Effector CD4-positive, alpha-beta T cell (primary cell): Measurements from ENCODE around the gene CTXN3.
"Not testable (repeated sequence)": the region's sequence is repeated elsewhere in the genome, so short reads cannot be mapped to it uniquely, and the experiment has no call there.

Experiments used
- DNase-seq: peaks from one replicate; pipeline ENCODE4 v3.0.0-alpha.2; 2020

The CTXN3 gene

GRCh38 chr5:127652952-127653611 is 4.2 kb downstream of the CTXN3 start:
- no peak for DNase-seq

GRCh38 chr5:127656825-127657224 is 7.9 kb downstream of the CTXN3 start:
- DNase-seq, result no peak

DNA sequence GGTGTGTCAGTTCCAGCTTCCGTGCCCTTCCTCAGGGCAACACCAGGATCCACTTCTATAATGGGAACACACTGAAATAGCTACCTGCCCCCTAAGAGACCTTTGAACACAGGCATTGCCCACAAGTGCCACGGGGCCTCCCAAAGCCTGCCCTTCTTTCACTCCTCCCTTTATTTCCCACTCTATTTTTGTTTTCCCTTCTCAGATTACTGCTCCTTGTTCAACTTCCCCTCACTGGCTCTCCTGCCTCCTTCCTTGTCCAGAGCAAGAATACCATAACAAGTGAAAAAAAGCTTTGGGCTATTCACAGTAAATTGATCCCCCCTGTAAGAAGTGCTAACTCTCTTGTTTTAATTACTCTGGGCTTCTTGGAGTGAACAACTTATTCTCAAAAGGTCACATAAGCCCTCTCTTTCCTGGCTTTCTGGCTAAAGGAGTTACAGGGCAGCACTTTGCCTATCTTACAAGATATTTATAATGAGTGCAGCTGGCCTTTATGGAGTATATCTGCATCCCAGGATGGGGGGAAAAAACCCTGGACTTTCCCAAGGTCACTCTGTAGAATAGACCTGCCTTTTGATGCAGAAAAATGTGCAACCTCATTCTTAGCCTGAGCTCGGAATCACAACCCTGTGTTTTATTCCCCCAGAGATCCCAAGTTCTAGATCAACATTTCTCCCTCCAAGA is 11.3 kb downstream of the CTXN3 start:
- DNase-seq, result no peak

GRCh38 chr5:127664093-127664492 is 15.2 kb downstream of the CTXN3 start:
- no peak for DNase-seq

- no peak for DNase-seq
Measured at GRCh38 chr5:127665641-127666040, 16.8 kb downstream of the CTXN3 start.

DNA sequence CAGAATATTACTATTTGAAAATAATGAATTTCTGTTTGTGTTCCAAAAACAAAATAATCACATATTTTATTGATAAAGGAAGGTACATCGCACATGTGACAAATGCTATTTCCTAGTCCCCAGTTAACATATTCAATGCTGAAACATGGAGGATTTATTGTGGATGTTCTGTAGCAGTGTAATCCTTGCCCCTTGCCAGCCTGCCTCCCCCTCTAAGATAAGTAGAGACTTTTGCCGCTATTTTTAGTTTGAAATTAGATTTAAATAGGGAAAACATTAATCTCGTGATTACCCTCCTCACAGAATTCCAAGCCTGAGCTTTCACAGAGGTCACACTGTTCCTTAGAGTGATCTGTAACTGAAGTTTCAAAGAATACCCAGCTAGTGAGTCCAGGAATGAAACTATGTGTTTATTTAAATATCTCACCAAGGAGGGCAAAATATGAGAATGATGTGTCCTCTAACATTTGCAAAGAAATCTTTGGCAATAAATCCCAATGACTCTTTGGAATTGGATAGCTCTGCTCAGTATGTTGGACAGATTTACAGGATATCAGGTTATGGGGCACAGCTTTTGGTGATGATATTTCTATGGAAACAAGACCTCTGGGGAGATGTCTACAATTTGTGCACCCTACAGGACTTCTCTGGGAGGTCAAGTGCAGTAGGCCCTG is 17.3 kb downstream of the CTXN3 start:
- no peak for DNase-seq

DNA sequence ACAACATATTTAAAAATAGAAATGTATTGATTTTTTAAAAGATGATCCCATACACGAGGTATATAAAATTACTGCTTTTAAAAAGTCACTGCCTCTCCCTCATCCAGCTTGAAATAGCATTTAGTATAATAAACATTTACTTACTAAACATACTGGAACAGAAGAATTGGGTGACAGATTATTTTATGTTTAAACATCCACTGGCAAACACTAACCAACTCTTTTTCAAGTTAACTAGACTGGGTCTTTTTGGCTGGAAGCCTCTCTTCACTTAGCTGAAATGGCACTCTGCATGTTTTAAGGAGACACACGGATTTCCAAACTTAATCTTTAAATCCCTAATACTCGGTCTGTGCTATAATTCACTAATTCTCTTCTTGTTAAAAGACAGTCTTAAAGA is 19.0 kb downstream of the CTXN3 start:
- DNase-seq, result no peak

- no peak for DNase-seq
Measured at GRCh38 chr5:127671218-127671617, 22.3 kb downstream of the CTXN3 start.

GRCh38 chr5:127673117-127673800 is 24.4 kb downstream of the CTXN3 start:
- DNase-seq, result no peak

DNA sequence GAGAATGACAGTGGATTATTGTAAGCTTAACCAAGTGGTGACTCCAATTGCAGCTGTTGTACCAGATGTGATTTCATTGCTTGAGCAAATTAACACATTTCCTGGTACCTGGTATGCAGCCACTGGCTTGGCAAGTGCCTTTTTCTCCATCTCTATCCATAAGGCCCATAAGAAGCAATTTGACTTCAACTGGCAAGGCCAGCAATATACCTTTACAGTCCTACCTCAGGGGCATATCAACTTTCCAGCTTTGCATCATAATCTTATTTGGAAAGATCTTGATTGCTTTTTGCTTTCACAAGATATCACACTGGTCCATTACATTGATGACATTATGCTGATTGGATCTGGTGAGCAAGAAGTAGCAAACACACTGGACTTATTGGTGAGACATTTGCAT is 28.1 kb downstream of the CTXN3 start:
- DNase-seq, result not testable (repeated sequence)

DNA sequence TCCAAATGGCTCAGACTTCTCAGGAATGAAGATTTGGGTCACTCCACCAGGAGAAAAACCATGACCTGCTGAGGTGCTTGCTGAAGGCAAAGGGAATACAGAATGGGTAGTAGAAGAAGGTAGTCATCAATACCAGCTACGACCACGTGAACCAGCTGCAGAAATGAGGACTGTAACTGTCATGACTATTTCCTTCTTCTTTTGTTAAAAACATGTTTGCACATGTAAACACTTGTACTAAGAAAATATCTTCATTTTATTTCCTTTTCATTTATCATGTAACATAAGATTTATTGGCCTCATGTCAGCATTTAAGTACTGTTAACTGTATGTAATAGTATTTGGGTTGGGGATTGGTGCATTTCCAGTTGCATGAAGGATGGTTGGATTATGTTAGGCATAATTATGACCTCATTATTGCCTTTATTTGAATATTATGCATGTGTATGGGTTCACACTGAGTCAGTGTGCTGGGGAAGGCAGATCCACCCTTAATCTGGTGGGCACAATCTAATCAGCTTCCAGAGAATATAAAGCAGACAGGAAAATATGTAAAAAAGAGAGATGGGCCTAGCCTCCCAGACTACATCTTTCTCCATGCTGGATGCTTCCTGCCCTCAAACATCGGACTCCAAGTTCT is 30.9 kb downstream of the CTXN3 start:
- not testable (repeated sequence) for DNase-seq

DNA sequence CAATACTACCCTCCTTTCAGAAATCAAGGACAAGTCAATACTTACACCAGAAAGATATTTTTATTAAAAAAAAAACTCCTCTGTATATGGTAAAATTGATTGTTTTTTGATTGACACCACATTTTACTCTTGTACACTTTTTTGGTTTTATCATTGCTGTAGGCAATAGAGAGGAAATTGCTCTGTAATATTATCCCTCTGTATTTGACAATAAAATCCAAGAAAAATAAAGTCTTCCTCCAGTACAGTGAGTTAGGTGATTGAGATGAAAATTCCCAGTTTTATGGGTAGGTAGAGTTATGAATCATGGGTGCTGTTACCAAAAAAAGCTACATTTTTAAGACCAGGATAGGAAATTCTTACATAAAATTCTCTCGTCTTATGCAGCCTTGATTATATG is 31.7 kb downstream of the CTXN3 start:
- DNase-seq, result no peak

GRCh38 chr5:127683008-127683407 is 34.1 kb downstream of the CTXN3 start:
- DNase-seq, result no peak

- DNase-seq, result no peak
Measured at GRCh38 chr5:127684726-127685467, 36.0 kb downstream of the CTXN3 start.

DNA sequence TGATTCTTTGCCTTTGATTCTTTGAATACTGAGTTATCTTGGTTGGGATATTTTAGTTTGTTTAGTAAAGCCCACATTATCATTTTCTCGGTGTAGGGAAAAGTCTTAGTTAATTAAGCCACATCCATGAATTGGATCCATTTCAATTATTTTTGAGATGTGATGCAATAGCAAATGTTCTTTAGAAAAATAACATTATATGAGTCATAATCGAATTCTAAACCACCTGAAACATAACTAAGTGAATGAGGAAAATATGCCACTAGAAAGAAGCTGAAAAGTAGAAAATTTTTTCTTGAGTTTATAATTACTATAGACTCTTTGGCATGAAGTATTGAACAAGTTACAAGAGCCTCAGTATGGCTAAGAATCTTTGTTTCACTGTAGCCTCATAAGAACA is 36.8 kb downstream of the CTXN3 start:
- no peak for DNase-seq

- no peak for DNase-seq
Measured at GRCh38 chr5:127686424-127686823, 37.5 kb downstream of the CTXN3 start.

- no peak for DNase-seq
Measured at GRCh38 chr5:127694518-127695171, 45.8 kb downstream of the CTXN3 start.

GRCh38 chr5:127695346-127695745 is 46.5 kb downstream of the CTXN3 start:
- no peak for DNase-seq

- no peak for DNase-seq
Measured at GRCh38 chr5:127696683-127697082, 47.8 kb downstream of the CTXN3 start.

- DNase-seq, result no peak
Measured at GRCh38 chr5:127697894-127698600, 49.2 kb downstream of the CTXN3 start.

DNA sequence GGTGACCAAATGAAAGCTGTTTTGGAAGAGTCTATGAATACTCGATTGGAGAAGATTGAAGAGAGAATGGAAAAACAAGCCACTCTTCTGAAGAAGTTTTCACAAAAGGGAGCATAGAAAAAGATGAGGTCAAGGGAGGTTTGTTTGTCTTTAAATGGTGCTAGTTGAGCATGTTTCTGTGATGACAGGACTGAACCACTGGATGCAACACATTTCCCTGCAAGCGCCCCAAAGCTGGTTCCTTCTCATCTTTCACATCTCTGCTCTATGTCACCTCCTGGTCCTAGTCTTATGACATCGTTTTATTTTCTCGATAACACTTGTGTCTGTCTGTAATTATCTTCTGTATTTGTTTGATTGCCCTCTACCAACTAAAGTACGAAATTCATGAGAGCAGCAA is 50.5 kb downstream of the CTXN3 start:
- DNase-seq, result no peak
